Liver (tissue), 9 donors: ENCODE data around the gene EHD4. TPM values are rescaled to one million over a fixed set of nuclear protein-coding genes. Genes with fewer than 3 reads are reported as not detected.

Source experiments
- DNase-seq: peaks from one replicate; pipeline ENCODE4 v3.0.0-alpha.2; 2017; ENCODE audit warnings: low spot score
- H3K27ac ChIP-seq, 2 donors: one replicate each; pipeline ENCODE4 v1.7.0; 2013; ENCODE audit warnings: inconsistent platforms in 2 of 2, low read length in 2 of 2, control low read depth in 1 of 2, low read depth in 1 of 2, mild to moderate bottlenecking in 1 of 2
- H3K27me3 ChIP-seq, 4 donors: one replicate each; pipeline versions ENCODE4 v1.6.1 to v1.7.0; 2013; ENCODE audit warnings: low read length in 3 of 4, inconsistent platforms in 1 of 4, mild to moderate bottlenecking in 1 of 4, moderate library complexity in 1 of 4; ENCODE audit not compliant: control insufficient read depth in 4 of 4, insufficient read depth in 4 of 4
- H3K36me3 ChIP-seq, 4 donors: one replicate each; pipeline versions ENCODE4 v1.6.1 to v1.7.0; 2013; ENCODE audit warnings: low read length in 3 of 4, mild to moderate bottlenecking in 3 of 4, low read depth in 1 of 4, moderate library complexity in 1 of 4; ENCODE audit not compliant: control insufficient read depth in 4 of 4, insufficient read depth in 3 of 4
- H3K4me1 ChIP-seq, 4 donors: one replicate each; pipeline versions ENCODE4 v1.6.1 to v1.7.0; 2013; ENCODE audit warnings: low read length in 3 of 4, mild to moderate bottlenecking in 3 of 4, moderate library complexity in 1 of 4; ENCODE audit not compliant: control insufficient read depth in 4 of 4, insufficient read depth in 4 of 4
- H3K4me3 ChIP-seq, 3 donors: one replicate each; pipeline versions ENCODE4 v1.6.1 to v1.7.0; 2013; ENCODE audit warnings: low read length in 3 of 3, control low read depth in 1 of 3, low read depth in 1 of 3, mild to moderate bottlenecking in 1 of 3
- H3K9ac ChIP-seq, 2 donors: one replicate each; pipeline ENCODE4 v1.7.0; 2013; ENCODE audit warnings: low read length in 2 of 2, mild to moderate bottlenecking in 2 of 2, moderate library complexity in 2 of 2, control low read depth in 1 of 2, low read depth in 1 of 2
- H3K9me3 ChIP-seq, 4 donors: one replicate each; pipeline versions ENCODE4 v1.6.1 to v1.7.0; 2013; ENCODE audit warnings: low read length in 3 of 4; ENCODE audit not compliant: control insufficient read depth in 4 of 4
- ATF3 ChIP-seq: IDR thresholded peaks from 2 replicates; pipeline ENCODE4 v1.6.1; 2016; ENCODE audit warnings: antibody characterized with exemption
- EGR1 ChIP-seq, 2 donors: IDR thresholded peaks; 2 replicates each; pipeline ENCODE4 v1.6.1; 2016 to 2018; ENCODE audit warnings: antibody characterized with exemption in 2 of 2, low read depth in 2 of 2
- FOXA1 ChIP-seq: IDR thresholded peaks from 2 replicates; pipeline ENCODE4 v1.6.1; 2016; ENCODE audit warnings: antibody characterized with exemption
- FOXA2 ChIP-seq: IDR thresholded peaks from 2 replicates; pipeline ENCODE4 v1.6.1; 2016; ENCODE audit warnings: antibody characterized with exemption
- GABPA ChIP-seq, 2 donors: IDR thresholded peaks in 1 of 2; conservative IDR thresholded peaks in 1 of 2; 2 replicates each; pipeline ENCODE4 v1.6.1; 2016; ENCODE audit warnings: antibody characterized with exemption in 2 of 2, mild to moderate bottlenecking in 1 of 2, moderate library complexity in 1 of 2
- HNF4A ChIP-seq, 2 donors: conservative IDR thresholded peaks; 2 replicates each; pipeline ENCODE4 v1.6.1; 2016; ENCODE audit warnings: antibody characterized with exemption in 2 of 2, mild to moderate bottlenecking in 2 of 2
- HNF4G ChIP-seq: IDR thresholded peaks from 2 replicates; pipeline ENCODE4 v1.6.1; 2016; ENCODE audit warnings: antibody characterized with exemption
- JUND ChIP-seq, 2 donors: IDR thresholded peaks; 2 replicates each; pipeline ENCODE4 v1.6.1; 2016; ENCODE audit warnings: antibody characterized with exemption in 2 of 2
- NR2F2 ChIP-seq: IDR thresholded peaks from 2 replicates; pipeline ENCODE4 v1.6.1; 2016; ENCODE audit warnings: antibody characterized with exemption
- RAD21 ChIP-seq, 2 donors: IDR thresholded peaks; 2 replicates each; pipeline ENCODE4 v1.6.1; 2016; ENCODE audit warnings: antibody characterized with exemption in 2 of 2, mild to moderate bottlenecking in 2 of 2
- REST ChIP-seq: IDR thresholded peaks from 2 replicates; pipeline ENCODE4 v1.6.1; 2016; ENCODE audit warnings: antibody characterized with exemption, mild to moderate bottlenecking
- RXRA ChIP-seq, 2 donors: IDR thresholded peaks; 2 replicates each; pipeline ENCODE4 v1.6.1; 2017 to 2018; ENCODE audit warnings: antibody characterized with exemption in 2 of 2, mild to moderate bottlenecking in 1 of 2
- SP1 ChIP-seq: IDR thresholded peaks from 2 replicates; pipeline ENCODE4 v1.6.1; 2018; ENCODE audit warnings: antibody characterized with exemption, mild to moderate bottlenecking
- TAF1 ChIP-seq: conservative IDR thresholded peaks from 2 replicates; pipeline ENCODE4 v1.6.1; 2016; ENCODE audit warnings: antibody characterized with exemption, mild to moderate bottlenecking
- YY1 ChIP-seq: IDR thresholded peaks from 2 replicates; pipeline ENCODE4 v1.6.1; 2016; ENCODE audit warnings: antibody characterized with exemption, mild to moderate bottlenecking
- ZBTB33 ChIP-seq: IDR thresholded peaks from 2 replicates; pipeline ENCODE4 v1.6.1; 2016; ENCODE audit warnings: antibody characterized with exemption
- WGBS: extraction: QIAGEN DNeasy Blood & Tissue Kit; methylation state at CpG from one replicate; pipeline ENCODE4 v1.1.7; 2013; 5-methylcytosine and 5-hydroxymethylcytosine counted together
- polyA plus RNA-seq, 2 donors: library from polyadenylated mRNA; stranded (reverse) in 1 of 2; unstranded in 1 of 2; fragments of 200-250 nt in 1 of 2; fragments of >200 nt in 1 of 2; fragmentation: Nextera tagmentation in 1 of 2; extraction: Ambion mirVana in 1 of 2; gene quantifications; one replicate each; pipeline versions ENCODE4 v1.2.1 to v1.2.3, GENCODE V29; 2013 to 2015
- total RNA-seq, 2 donors: library from RNA; depleted of rRNA; stranded (reverse); fragments of >200 nt; gene quantifications; one replicate each; pipeline ENCODE4 v1.2.3, GENCODE V29; 2014
- TF ChIP-seq, protein P1 (sequence below): fragments of 150-350 bp; IDR thresholded peaks from 2 replicates; pipeline ENCODE4 v1.5.1; 2017; ENCODE audit warnings: improper control_type of control experiment, low read depth, low read length; ENCODE audit not compliant: missing input control
- TF ChIP-seq, protein P2 (sequence below): IDR thresholded peaks from 2 replicates; pipeline ENCODE4 v1.6.1; 2016; ENCODE audit warnings: antibody characterized with exemption
- donor health status: healthy.
- donor health status: healthy.
- donor health status: healthy.
- donor health status: healthy.
- donor health status: healthy.

Gene EHD4
- total and polyA plus RNA-seq, 4 donors = 3.3 to 10.0 (median 6.2) TPM

GRCh38 chr15:41881550-41881919 is 90.8 kb downstream of the EHD4 start:
- H3K9ac ChIP-seq = no peak overlapping the region
- no peaks in the 10 kb centered on the region for H3K36me3 ChIP-seq
- no peak overlapping the region for H3K4me3 ChIP-seq
- peaks cover 26 to 50% (median 38%) of the 10 kb centered on the region in 4 donors for H3K4me1 ChIP-seq
- H3K9me3 ChIP-seq = no peaks in the 10 kb centered on the region
- peak overlapping the region in 1 of 2 donors; percentile 56 for H3K27ac ChIP-seq
- no peak for DNase-seq
- 21% methylated on average over 10 of the region's 10 CpGs for WGBS
- no peaks in the 10 kb centered on the region for H3K27me3 ChIP-seq
- TF ChIP-seq RXRA (IDR thresholded peaks at IDR 0.05) (peak; percentile 42 to 80), REST (no peak), HNF4A (conservative IDR thresholded peaks at IDR 0.05) (peak in 1 of 2 donors; percentile 61), FOXA2 (peak; percentile 62)

DNA sequence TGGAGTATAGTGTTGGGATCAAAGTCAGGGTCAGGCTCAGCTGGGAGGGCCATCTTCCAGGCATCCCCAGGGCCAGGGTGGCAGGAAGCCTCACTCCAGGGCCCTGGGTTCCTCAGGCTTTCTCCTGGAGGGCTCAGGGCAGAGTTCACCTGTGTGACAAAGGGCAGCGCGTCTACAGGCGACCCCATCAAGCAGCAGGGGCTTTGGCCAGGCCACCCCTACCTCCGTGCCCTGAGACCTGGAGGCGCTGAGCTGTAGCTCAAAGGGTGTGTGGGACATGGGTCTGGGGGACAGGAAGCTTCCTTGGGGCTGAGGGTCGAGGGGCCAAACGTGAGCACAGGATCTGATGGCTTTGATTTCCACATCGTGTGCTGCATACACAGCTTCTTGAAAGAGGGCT is 91.3 kb downstream of the EHD4 start:
- Histone ChIP-seq H3K4me1 (peaks cover 26 to 50% (median 38%) of the 10 kb centered on the region in 4 donors), H3K27ac (peak overlapping the region in 1 of 2 donors; percentile 56)
- 76% methylated on average over 8 of the region's 8 CpGs for WGBS

More for the DNA sequence above, 91.3 kb downstream of the EHD4 start:
- no peak for TF ChIP-seq RAD21 (IDR thresholded peaks at IDR 0.05)
- TF ChIP-seq YY1 = no peak
- no peak for TF ChIP-seq EGR1 (IDR thresholded peaks at IDR 0.05; ENCODE audit: low read depth in 2 of 2)
- no peak for TF ChIP-seq FOXA2
- TF ChIP-seq REST = no peak
- TF ChIP-seq RXRA (IDR thresholded peaks at IDR 0.05) = no peak
- no peak for TF ChIP-seq ATF3
- no peak for TF ChIP-seq FOXA1
- TF ChIP-seq NR2F2 = no peak
- no peak for TF ChIP-seq HNF4A (conservative IDR thresholded peaks at IDR 0.05)
- TF ChIP-seq HNF4G = no peak
- TF ChIP-seq, protein P1, sequence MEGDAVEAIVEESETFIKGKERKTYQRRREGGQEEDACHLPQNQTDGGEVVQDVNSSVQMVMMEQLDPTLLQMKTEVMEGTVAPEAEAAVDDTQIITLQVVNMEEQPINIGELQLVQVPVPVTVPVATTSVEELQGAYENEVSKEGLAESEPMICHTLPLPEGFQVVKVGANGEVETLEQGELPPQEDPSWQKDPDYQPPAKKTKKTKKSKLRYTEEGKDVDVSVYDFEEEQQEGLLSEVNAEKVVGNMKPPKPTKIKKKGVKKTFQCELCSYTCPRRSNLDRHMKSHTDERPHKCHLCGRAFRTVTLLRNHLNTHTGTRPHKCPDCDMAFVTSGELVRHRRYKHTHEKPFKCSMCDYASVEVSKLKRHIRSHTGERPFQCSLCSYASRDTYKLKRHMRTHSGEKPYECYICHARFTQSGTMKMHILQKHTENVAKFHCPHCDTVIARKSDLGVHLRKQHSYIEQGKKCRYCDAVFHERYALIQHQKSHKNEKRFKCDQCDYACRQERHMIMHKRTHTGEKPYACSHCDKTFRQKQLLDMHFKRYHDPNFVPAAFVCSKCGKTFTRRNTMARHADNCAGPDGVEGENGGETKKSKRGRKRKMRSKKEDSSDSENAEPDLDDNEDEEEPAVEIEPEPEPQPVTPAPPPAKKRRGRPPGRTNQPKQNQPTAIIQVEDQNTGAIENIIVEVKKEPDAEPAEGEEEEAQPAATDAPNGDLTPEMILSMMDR = no peak
- no peak for TF ChIP-seq SP1
- TF ChIP-seq, protein P2, sequence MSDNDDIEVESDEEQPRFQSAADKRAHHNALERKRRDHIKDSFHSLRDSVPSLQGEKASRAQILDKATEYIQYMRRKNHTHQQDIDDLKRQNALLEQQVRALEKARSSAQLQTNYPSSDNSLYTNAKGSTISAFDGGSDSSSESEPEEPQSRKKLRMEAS = no peak
- TF ChIP-seq JUND (IDR thresholded peaks at IDR 0.05) = no peak
- TF ChIP-seq GABPA (IDR thresholded peaks at IDR 0.05 in 1 of 2, conservative IDR thresholded peaks at IDR 0.05 in 1 of 2) = no peak
- no peak for TF ChIP-seq ZBTB33
- TF ChIP-seq TAF1 = no peak
- Histone ChIP-seq H3K9ac (no peak overlapping the region), H3K4me3 (no peak overlapping the region), H3K27me3 (no peaks in the 10 kb centered on the region), H3K9me3 (no peaks in the 10 kb centered on the region), H3K36me3 (no peaks in the 10 kb centered on the region)
- no peak for DNase-seq
